GM08714 (cell line): ENCODE data around the gene AGRP.

Experiments used
- H3K4me3 ChIP-seq: fragments of 200-500 bp; sonication (Bioruptor generic); 2 replicates; pipeline ENCODE4 v1.5.1; 2014; ENCODE audit warnings: mild to moderate bottlenecking, low read length, inconsistent platforms
- ZNF274 ChIP-seq: IDR thresholded peaks from 2 replicates; pipeline ENCODE4 v1.6.1; 2012; ENCODE audit warnings: mild to moderate bottlenecking, low read depth, low read length

The AGRP gene

GRCh38 chr16:67437513-67437912 is 45.8 kb downstream of the AGRP start:
- H3K4me3 ChIP-seq = no peak overlapping the region
- no peak for TF ChIP-seq ZNF274

DNA sequence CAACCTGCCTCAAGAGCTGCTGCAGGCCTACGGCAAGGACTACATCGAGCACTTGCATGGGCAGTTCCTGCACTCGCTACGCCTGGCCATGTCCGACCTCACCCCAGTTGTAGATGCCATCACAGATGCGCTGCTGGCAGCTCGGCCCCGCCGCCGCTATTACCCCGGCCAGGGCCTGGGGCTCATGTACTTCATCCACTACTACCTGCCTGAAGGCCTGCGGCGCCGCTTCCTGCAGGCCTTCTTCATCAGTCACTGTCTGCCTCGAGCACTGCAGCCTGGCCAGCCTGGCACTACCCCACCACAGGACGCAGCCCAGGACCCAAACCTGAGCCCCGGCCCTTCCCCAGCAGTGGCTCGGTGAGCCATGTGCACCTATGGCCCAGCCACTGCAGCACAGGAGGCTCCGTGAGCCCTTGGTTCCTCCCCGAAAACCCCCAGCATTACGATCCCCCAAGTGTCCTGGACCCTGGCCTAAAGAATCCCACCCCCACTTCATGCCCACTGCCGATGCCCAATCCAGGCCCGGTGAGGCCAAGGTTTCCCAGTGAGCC is 46.6 kb downstream of the AGRP start:
- no peak for TF ChIP-seq ZNF274
- H3K4me3 ChIP-seq = no peak overlapping the region

DNA sequence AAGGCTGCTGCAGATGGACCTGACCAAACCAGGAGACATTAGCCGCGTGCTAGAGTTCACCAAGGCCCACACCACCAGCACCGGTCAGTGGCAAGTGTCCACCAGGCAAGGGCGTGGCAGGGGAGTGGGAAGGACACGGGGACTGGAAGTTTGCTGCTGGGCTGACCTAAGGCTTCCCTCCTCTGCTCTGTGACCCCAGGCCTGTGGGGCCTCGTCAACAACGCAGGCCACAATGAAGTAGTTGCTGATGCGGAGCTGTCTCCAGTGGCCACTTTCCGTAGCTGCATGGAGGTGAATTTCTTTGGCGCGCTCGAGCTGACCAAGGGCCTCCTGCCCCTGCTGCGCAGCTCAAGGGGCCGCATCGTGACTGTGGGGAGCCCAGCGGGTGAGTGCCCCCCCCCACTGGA is 47.6 kb downstream of the AGRP start:
- TF ChIP-seq ZNF274 = no peak
- H3K4me3 ChIP-seq = no peak overlapping the region

- no peak for TF ChIP-seq ZNF274
- no peak overlapping the region for H3K4me3 ChIP-seq
Measured at GRCh38 chr16:67433131-67433719, 50.1 kb downstream of the AGRP start.
